ENCODE results near the gene NT5C3B. TPM values are rescaled to one million over a fixed set of nuclear protein-coding genes. Genes with fewer than 3 reads are reported as not detected.

The NT5C3B gene
- total and polyA plus RNA-seq, 4 donors, result 15.3 to 32.0 (median 26.9) TPM

DNA sequence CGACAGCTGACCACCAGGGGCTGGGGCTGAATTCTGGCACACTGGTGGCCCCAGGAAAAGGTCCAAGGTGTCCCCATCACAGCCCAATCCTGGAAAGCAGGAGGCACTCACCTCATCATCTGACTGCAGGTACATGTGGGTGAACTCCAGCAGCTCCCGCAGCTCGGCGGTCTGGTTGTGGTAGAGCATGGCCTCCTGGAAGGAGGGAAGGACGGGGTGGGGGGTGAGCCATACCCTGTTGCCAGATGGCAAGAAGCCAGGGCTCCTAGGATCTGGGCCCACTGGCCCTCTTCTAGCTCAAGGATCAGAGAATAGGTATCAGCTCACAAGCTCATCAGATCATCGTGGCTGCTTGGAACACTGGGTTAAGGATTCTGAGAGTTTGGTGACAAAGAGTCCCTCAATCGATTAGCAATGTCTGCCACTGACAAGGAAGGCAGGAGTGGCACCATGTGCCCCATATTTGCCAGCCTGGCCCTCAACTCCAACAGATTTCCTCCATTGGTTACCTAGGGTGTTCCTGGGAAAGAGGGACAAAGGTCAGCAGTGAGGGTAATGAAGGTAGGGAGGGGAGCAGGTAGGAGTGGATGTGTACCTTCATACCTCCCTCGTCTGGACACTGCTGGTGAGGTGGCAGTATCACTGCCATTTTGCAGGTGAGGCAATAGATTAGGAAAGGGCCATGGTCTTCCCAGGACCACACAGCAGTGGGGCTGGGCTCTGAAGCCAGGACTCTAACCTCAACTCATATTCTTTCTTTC, 29.2 kb downstream of the NT5C3B start:
- Histone ChIP-seq H3K4me3 (ENCODE audit: low read depth in 1 of 3, low read length in 3 of 3) (no peak overlapping the region), H3K27ac (ENCODE audit: low read depth in 1 of 2, low read length in 2 of 2) (no peak overlapping the region), H3K9me3 (ENCODE audit: control insufficient read depth in 4 of 4, low read length in 3 of 4) (no peaks in the 10 kb centered on the region), H3K9ac (ENCODE audit: low read depth in 1 of 2, low read length in 2 of 2) (no peak overlapping the region), H3K27me3 (ENCODE audit: control insufficient read depth in 4 of 4, insufficient read depth in 4 of 4, low read length in 3 of 4) (no peaks in the 10 kb centered on the region), H3K36me3 (ENCODE audit: control insufficient read depth in 4 of 4, insufficient read depth in 3 of 4, low read depth in 1 of 4, low read length in 3 of 4) (no peaks in the 10 kb centered on the region), H3K4me1 (ENCODE audit: control insufficient read depth in 4 of 4, insufficient read depth in 4 of 4, low read length in 3 of 4) (peaks cover under 1 to 15% (median 5%) of the 10 kb centered on the region in 4 donors)
- 87% methylated on average over 8 of the region's 8 CpGs for WGBS
- DNase-seq (ENCODE audit: low spot score), result no peak
- no peak for TF ChIP-seq RXRA (IDR thresholded peaks at IDR 0.05)
- TF ChIP-seq YY1 (IDR thresholded peaks at IDR 0.05), result no peak
- TF ChIP-seq JUND (IDR thresholded peaks at IDR 0.05), result no peak
- no peak for TF ChIP-seq RAD21 (IDR thresholded peaks at IDR 0.05)
- TF ChIP-seq, protein P1, sequence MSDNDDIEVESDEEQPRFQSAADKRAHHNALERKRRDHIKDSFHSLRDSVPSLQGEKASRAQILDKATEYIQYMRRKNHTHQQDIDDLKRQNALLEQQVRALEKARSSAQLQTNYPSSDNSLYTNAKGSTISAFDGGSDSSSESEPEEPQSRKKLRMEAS (IDR thresholded peaks at IDR 0.05), result no peak
- TF ChIP-seq TAF1 (conservative IDR thresholded peaks at IDR 0.05), result no peak
- no peak for TF ChIP-seq NR2F2 (IDR thresholded peaks at IDR 0.05)
- TF ChIP-seq FOXA1 (IDR thresholded peaks at IDR 0.05), result no peak

DNA sequence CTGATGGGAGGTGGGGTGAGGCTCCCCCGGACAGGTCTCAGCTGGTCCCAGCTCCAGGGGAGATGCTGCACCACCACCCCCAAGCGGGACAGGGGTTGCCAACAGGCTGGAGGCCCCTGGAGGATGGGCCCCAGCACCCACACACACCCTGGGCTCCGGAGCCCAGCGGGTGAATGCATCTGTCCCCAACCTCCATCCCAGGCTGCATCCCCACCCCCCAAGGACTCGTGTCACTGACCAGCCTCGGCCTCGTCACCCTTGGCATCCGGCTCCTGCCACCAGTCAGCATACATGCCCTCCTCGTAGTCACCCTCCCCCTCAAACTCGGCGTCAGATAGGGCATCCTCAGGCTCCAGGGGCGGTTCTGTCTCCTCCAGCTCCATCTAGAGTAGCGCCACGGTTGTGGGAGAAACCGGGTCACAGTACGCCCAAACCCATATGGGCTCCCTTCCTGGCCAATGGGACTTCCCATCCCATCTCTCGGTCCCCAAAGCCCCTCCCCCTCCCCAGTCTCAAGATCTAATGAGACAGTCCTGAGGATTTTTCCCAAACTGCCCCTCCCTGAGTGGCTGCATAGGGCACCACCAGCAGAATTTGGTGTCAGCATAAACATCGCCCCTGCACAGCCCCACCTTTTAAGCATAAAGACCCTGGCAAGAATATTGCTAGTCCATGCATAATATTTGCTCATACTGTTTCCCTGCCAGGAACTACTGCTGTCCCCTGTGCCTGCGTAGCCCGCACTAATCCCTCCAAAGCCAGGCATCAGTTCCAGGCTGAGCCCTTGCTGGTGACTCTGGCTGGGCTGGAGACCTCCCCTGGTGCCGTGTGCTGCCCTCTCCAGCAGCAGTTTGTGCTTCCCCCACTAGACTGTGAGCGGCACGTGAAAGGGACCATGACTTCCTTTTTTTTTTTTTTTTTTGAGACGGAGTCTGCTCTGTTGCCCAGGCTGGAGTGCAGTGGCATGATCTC, 32.7 kb downstream of the NT5C3B start:
- H3K27me3 ChIP-seq (ENCODE audit: control insufficient read depth in 4 of 4, insufficient read depth in 4 of 4, low read length in 3 of 4), result no peaks in the 10 kb centered on the region
- H3K36me3 ChIP-seq (ENCODE audit: control insufficient read depth in 4 of 4, insufficient read depth in 3 of 4, low read depth in 1 of 4, low read length in 3 of 4), result no peaks in the 10 kb centered on the region
- no peak for DNase-seq (ENCODE audit: low spot score)
- H3K9me3 ChIP-seq (ENCODE audit: control insufficient read depth in 4 of 4, low read length in 3 of 4), result no peaks in the 10 kb centered on the region
- H3K4me3 ChIP-seq (ENCODE audit: low read depth in 1 of 3, low read length in 3 of 3), result no peak overlapping the region
- H3K4me1 ChIP-seq (ENCODE audit: control insufficient read depth in 4 of 4, insufficient read depth in 4 of 4, low read length in 3 of 4), result peaks cover 0 to 9% (median 4%) of the 10 kb centered on the region in 4 donors
- WGBS, result 75% methylated on average over 24 of the region's 24 CpGs
- no peak overlapping the region for H3K9ac ChIP-seq (ENCODE audit: low read depth in 1 of 2, low read length in 2 of 2)
- TF ChIP-seq EGR1 (IDR thresholded peaks at IDR 0.05; ENCODE audit: low read depth in 2 of 2), result no peak
- no peak for TF ChIP-seq SP1 (IDR thresholded peaks at IDR 0.05)
- no peak for TF ChIP-seq FOXA2 (IDR thresholded peaks at IDR 0.05)
- no peak for TF ChIP-seq HNF4G (IDR thresholded peaks at IDR 0.05)
- TF ChIP-seq JUND (IDR thresholded peaks at IDR 0.05), result no peak
- TF ChIP-seq, protein P2, sequence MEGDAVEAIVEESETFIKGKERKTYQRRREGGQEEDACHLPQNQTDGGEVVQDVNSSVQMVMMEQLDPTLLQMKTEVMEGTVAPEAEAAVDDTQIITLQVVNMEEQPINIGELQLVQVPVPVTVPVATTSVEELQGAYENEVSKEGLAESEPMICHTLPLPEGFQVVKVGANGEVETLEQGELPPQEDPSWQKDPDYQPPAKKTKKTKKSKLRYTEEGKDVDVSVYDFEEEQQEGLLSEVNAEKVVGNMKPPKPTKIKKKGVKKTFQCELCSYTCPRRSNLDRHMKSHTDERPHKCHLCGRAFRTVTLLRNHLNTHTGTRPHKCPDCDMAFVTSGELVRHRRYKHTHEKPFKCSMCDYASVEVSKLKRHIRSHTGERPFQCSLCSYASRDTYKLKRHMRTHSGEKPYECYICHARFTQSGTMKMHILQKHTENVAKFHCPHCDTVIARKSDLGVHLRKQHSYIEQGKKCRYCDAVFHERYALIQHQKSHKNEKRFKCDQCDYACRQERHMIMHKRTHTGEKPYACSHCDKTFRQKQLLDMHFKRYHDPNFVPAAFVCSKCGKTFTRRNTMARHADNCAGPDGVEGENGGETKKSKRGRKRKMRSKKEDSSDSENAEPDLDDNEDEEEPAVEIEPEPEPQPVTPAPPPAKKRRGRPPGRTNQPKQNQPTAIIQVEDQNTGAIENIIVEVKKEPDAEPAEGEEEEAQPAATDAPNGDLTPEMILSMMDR (IDR thresholded peaks at IDR 0.05; ENCODE audit: low read depth, low read length, missing input control), result no peak
- TF ChIP-seq, protein P1 (IDR thresholded peaks at IDR 0.05), result no peak
- no peak for TF ChIP-seq YY1 (IDR thresholded peaks at IDR 0.05)
- no peak for TF ChIP-seq FOXA1 (IDR thresholded peaks at IDR 0.05)
- no peak for TF ChIP-seq RAD21 (IDR thresholded peaks at IDR 0.05)
- no peak for TF ChIP-seq HNF4A (conservative IDR thresholded peaks at IDR 0.05)
- TF ChIP-seq, protein P3, sequence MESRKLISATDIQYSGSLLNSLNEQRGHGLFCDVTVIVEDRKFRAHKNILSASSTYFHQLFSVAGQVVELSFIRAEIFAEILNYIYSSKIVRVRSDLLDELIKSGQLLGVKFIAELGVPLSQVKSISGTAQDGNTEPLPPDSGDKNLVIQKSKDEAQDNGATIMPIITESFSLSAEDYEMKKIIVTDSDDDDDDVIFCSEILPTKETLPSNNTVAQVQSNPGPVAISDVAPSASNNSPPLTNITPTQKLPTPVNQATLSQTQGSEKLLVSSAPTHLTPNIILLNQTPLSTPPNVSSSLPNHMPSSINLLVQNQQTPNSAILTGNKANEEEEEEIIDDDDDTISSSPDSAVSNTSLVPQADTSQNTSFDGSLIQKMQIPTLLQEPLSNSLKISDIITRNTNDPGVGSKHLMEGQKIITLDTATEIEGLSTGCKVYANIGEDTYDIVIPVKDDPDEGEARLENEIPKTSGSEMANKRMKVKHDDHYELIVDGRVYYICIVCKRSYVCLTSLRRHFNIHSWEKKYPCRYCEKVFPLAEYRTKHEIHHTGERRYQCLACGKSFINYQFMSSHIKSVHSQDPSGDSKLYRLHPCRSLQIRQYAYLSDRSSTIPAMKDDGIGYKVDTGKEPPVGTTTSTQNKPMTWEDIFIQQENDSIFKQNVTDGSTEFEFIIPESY (IDR thresholded peaks at IDR 0.05), result no peak
- H3K27ac ChIP-seq (ENCODE audit: low read depth in 1 of 2, low read length in 2 of 2), result no peak overlapping the region

Data from liver (tissue), 9 donors.